ENCODE results near the gene RCAN3.
"Not testable (repeated sequence)": the region's sequence is repeated elsewhere in the genome, so short reads cannot be mapped to it uniquely, and the experiment has no call there.

RCAN3 gene

GRCh38 chr1:24541711-24542346 lies 39.2 kb downstream of the RCAN3 start:
- Histone ChIP-seq H3K27ac (no peak overlapping the region), H3K4me3 (no peak overlapping the region)
- no peak for DNase-seq (ENCODE audit: low spot score)
- TF ChIP-seq, protein P1, sequence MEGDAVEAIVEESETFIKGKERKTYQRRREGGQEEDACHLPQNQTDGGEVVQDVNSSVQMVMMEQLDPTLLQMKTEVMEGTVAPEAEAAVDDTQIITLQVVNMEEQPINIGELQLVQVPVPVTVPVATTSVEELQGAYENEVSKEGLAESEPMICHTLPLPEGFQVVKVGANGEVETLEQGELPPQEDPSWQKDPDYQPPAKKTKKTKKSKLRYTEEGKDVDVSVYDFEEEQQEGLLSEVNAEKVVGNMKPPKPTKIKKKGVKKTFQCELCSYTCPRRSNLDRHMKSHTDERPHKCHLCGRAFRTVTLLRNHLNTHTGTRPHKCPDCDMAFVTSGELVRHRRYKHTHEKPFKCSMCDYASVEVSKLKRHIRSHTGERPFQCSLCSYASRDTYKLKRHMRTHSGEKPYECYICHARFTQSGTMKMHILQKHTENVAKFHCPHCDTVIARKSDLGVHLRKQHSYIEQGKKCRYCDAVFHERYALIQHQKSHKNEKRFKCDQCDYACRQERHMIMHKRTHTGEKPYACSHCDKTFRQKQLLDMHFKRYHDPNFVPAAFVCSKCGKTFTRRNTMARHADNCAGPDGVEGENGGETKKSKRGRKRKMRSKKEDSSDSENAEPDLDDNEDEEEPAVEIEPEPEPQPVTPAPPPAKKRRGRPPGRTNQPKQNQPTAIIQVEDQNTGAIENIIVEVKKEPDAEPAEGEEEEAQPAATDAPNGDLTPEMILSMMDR (IDR thresholded peaks at IDR 0.05), result no peak

- no peak for DNase-seq (ENCODE audit: low spot score)
- Histone ChIP-seq H3K4me3 (no peak overlapping the region), H3K27ac (no peak overlapping the region)
- TF ChIP-seq, protein P1 (IDR thresholded peaks at IDR 0.05), result no peak
Measured at GRCh38 chr1:24544239-24544638, 41.6 kb downstream of the RCAN3 start.

DNA sequence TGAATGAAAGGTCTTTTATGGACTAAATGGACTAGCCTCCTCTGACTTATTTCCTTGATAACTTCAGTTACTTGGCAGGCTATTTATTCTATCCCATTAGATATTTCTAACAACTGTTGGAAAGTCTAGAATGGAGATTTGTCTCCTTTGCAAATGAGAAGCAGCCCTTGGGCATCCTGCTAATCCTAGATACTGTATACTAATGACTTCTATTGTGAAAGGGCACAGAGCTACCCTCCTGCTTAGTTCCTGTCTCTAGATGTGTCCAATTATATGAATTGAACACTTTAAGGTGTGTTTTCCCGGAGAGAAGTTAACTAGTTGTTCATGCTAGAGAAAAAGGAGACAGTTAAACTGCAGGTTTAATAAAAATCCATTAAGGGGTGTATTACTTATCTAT lies 43.0 kb downstream of the RCAN3 start:
- TF ChIP-seq, protein P1 (IDR thresholded peaks at IDR 0.05), result no peak
- no peak for DNase-seq (ENCODE audit: low spot score)
- Histone ChIP-seq H3K27ac (no peak overlapping the region), H3K4me3 (no peak overlapping the region)

GRCh38 chr1:24547195-24547594 lies 44.6 kb downstream of the RCAN3 start:
- no peak for DNase-seq (ENCODE audit: low spot score)
- Histone ChIP-seq H3K27ac (no peak overlapping the region), H3K4me3 (no peak overlapping the region)
- TF ChIP-seq, protein P1 (IDR thresholded peaks at IDR 0.05), result no peak

GRCh38 chr1:24548070-24548469 lies 45.4 kb downstream of the RCAN3 start:
- H3K27ac ChIP-seq, result no peak overlapping the region
- DNase-seq (ENCODE audit: low spot score), result no peak
- TF ChIP-seq, protein P1 (IDR thresholded peaks at IDR 0.05), result no peak
- H3K4me3 ChIP-seq, result no peak overlapping the region

- not testable (repeated sequence) for H3K27ac ChIP-seq; H3K4me3 ChIP-seq; DNase-seq (ENCODE audit: low spot score)
Measured at GRCh38 chr1:24549210-24549609, 46.6 kb downstream of the RCAN3 start.

DNA sequence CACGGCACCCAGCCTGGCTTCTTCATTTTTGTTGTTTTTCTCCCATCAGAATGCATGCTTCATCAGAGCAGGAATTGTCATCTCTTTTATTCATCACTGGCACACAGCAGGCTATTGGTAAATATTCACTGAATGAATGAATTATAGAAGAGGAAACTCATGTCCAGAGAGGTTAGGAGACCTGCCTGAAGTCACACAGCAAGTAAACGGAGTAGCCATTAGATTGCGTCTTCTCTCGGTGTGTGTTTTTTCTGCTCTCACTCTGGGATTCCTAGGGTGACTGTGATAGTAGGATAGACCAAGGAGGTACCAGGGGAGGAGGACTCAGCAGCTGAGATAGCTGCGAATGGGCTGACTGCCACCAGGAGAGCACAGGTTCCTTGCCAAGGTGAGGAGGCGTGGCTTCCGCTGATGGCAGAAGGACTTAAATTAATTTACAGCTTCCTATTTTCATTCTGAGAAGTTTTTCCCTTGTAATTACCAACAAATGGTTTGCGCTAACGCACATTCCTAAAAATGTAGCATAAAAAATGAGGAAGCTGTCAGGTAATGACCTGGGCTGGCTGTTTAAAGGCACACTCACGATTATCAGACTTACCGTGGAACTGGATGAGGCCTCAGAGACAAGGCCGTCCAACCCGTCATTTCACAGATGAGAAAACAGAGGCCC lies 48.8 kb downstream of the RCAN3 start:
- TF ChIP-seq, protein P1 (IDR thresholded peaks at IDR 0.05), result no peak
- Histone ChIP-seq H3K27ac (no peak overlapping the region), H3K4me3 (no peak overlapping the region)
- no peak for DNase-seq (ENCODE audit: low spot score)

Data from coronary artery (tissue), 2 donors.